H9 (cell line): ENCODE results near the gene GALE. TPM values are rescaled to one million over a fixed set of nuclear protein-coding genes. Genes with fewer than 3 reads are reported as not detected.

ENCODE experiments used
- DNase-seq: peaks from one replicate; pipeline ENCODE4 v3.0.0-alpha.2; 2017
- H2AFZ ChIP-seq: one replicate; pipeline ENCODE4 v1.6.1; 2013; ENCODE audit warnings: mild to moderate bottlenecking, low read length, control low read depth, moderate library complexity
- H2AK5ac ChIP-seq: 2 replicates; pipeline ENCODE4 v1.6.1; 2013; ENCODE audit warnings: low read length, control low read depth, mixed read lengths; ENCODE audit not compliant: insufficient read length
- H2BK120ac ChIP-seq: one replicate; pipeline ENCODE4 v1.6.1; 2013; ENCODE audit warnings: low read depth, mild to moderate bottlenecking, low read length, control low read depth, inconsistent platforms; ENCODE audit not compliant: poor library complexity, severe bottlenecking
- H2BK12ac ChIP-seq: 2 replicates; pipeline ENCODE4 v1.6.1; 2013; ENCODE audit warnings: low read length, control low read depth, mixed read lengths, low read depth; ENCODE audit not compliant: insufficient read length
- H2BK15ac ChIP-seq: 2 replicates; pipeline ENCODE4 v1.6.1; 2013; ENCODE audit warnings: low read depth, low read length, control low read depth
- H2BK20ac ChIP-seq: one replicate; pipeline ENCODE4 v1.6.1; 2013; ENCODE audit warnings: low read depth, mild to moderate bottlenecking, low read length, control low read depth, inconsistent platforms; ENCODE audit not compliant: poor library complexity, severe bottlenecking
- H2BK5ac ChIP-seq: 2 replicates; pipeline ENCODE4 v1.6.1; 2013; ENCODE audit warnings: low read length, control low read depth, mixed read lengths; ENCODE audit not compliant: insufficient read length
- H3K14ac ChIP-seq: 2 replicates; pipeline ENCODE4 v1.6.1; 2013; ENCODE audit warnings: low read length, control low read depth; ENCODE audit not compliant: insufficient read depth
- H3K18ac ChIP-seq: 2 replicates; pipeline ENCODE4 v1.6.1; 2013; ENCODE audit warnings: low read depth, mild to moderate bottlenecking, mixed read lengths, low read length, control low read depth; ENCODE audit not compliant: insufficient read length
- H3K23ac ChIP-seq: 2 replicates; pipeline ENCODE4 v1.6.1; 2013; ENCODE audit warnings: low read length, control low read depth, mixed read lengths, low read depth; ENCODE audit not compliant: insufficient read length
- H3K23me2 ChIP-seq: 2 replicates; pipeline ENCODE4 v1.6.1; 2013; ENCODE audit warnings: low read depth, mild to moderate bottlenecking, mixed read lengths, low read length, control low read depth; ENCODE audit not compliant: insufficient read length, poor library complexity, severe bottlenecking
- H3K27ac ChIP-seq: 2 replicates; pipeline ENCODE4 v1.5.1; 2013; ENCODE audit warnings: low read length, control low read depth, mixed read lengths, low read depth; ENCODE audit not compliant: insufficient read length
- H3K27me3 ChIP-seq: 2 replicates; pipeline ENCODE4 v1.6.1; 2013; ENCODE audit warnings: low read length, control low read depth, inconsistent platforms; ENCODE audit not compliant: insufficient read depth
- H3K4ac ChIP-seq: 2 replicates; pipeline ENCODE4 v1.6.1; 2013; ENCODE audit warnings: low read depth, mild to moderate bottlenecking, control low read depth, inconsistent platforms, low read length, moderate library complexity
- H3K4me1 ChIP-seq: 2 replicates; pipeline ENCODE4 v1.6.1; 2013; ENCODE audit warnings: low read length, control low read depth, inconsistent platforms; ENCODE audit not compliant: insufficient read depth
- H3K4me2 ChIP-seq: 2 replicates; pipeline ENCODE4 v1.6.1; 2013; ENCODE audit warnings: low read length, control low read depth, mixed read lengths; ENCODE audit not compliant: insufficient read length, insufficient read depth
- H3K56ac ChIP-seq: 2 replicates; pipeline ENCODE4 v1.6.1; 2013; ENCODE audit warnings: low read depth, mild to moderate bottlenecking, mixed read lengths, low read length, control low read depth; ENCODE audit not compliant: insufficient read length
- H3K79me1 ChIP-seq: 2 replicates; pipeline ENCODE4 v1.6.1; 2013; ENCODE audit warnings: low read depth, mild to moderate bottlenecking, moderate library complexity, low read length, control low read depth, inconsistent platforms; ENCODE audit not compliant: insufficient read depth, poor library complexity, severe bottlenecking
- H3K79me2 ChIP-seq: 2 replicates; pipeline ENCODE4 v1.6.1; 2013; ENCODE audit warnings: low read length, control low read depth, inconsistent platforms; ENCODE audit not compliant: insufficient read depth
- H3K9ac ChIP-seq: 2 replicates; pipeline ENCODE4 v1.6.1; 2013; ENCODE audit warnings: low read length, control low read depth, mixed read lengths; ENCODE audit not compliant: insufficient read length; ENCODE audit errors: extremely low read depth
- H3K9me3 ChIP-seq: one replicate; pipeline ENCODE4 v1.6.1; 2013; ENCODE audit warnings: low read depth, low read length, inconsistent platforms; ENCODE audit not compliant: control insufficient read depth
- H3T11ph ChIP-seq: one replicate; pipeline ENCODE4 v1.6.1; 2013; ENCODE audit warnings: mild to moderate bottlenecking, low read length, control low read depth, inconsistent platforms
- H4K20me1 ChIP-seq: one replicate; pipeline ENCODE4 v1.6.1; 2013; ENCODE audit not compliant: control insufficient read depth, insufficient read length, insufficient read depth
- H4K5ac ChIP-seq: 2 replicates; pipeline ENCODE4 v1.6.1; 2013; ENCODE audit warnings: low read depth, mild to moderate bottlenecking, mixed read lengths, low read length, control low read depth; ENCODE audit not compliant: insufficient read length
- H4K8ac ChIP-seq: replicated peaks from 2 replicates; pipeline ENCODE4 v1.6.1; 2013; ENCODE audit warnings: low read length, control low read depth, mixed read lengths, low read depth; ENCODE audit not compliant: insufficient read length
- H4K91ac ChIP-seq: 2 replicates; pipeline ENCODE4 v1.6.1; 2013; ENCODE audit warnings: low read depth, mild to moderate bottlenecking, moderate library complexity, mixed read lengths, low read length, control low read depth; ENCODE audit not compliant: insufficient read length
- H3K27ac Mint-ChIP-seq, 3 experiments: 2 replicates in 2 of 3; 3 replicates in 1 of 3; pipeline ENCODE4 v1.8.0; 2020 to 2021; ENCODE audit warnings: mixed read lengths in 3 of 3, mild to moderate bottlenecking in 1 of 3, moderate library complexity in 1 of 3
- H3K27me3 Mint-ChIP-seq: 2 replicates; pipeline ENCODE4 v1.8.0; 2021; ENCODE audit warnings: low read depth, mild to moderate bottlenecking, moderate library complexity, mixed read lengths
- H3K36me3 Mint-ChIP-seq, 3 experiments: 2 replicates in 2 of 3; 3 replicates in 1 of 3; pipeline ENCODE4 v1.8.0; 2020 to 2021; ENCODE audit warnings: low read depth in 3 of 3, mixed read lengths in 3 of 3; ENCODE audit not compliant: insufficient read depth in 1 of 3
- H3K4me1 Mint-ChIP-seq, 2 experiments: 2 replicates each; pipeline ENCODE4 v1.8.0; 2020; ENCODE audit warnings: mixed read lengths in 2 of 2
- H3K4me3 Mint-ChIP-seq, 2 experiments: 2 replicates in 1 of 2; 3 replicates in 1 of 2; pipeline ENCODE4 v1.8.0; 2020 to 2021; ENCODE audit warnings: mild to moderate bottlenecking in 2 of 2, mixed read lengths in 2 of 2, moderate library complexity in 1 of 2
- H3K9me3 Mint-ChIP-seq, 2 experiments: 2 replicates in 1 of 2; 3 replicates in 1 of 2; pipeline ENCODE4 v1.8.0; 2020; ENCODE audit warnings: mild to moderate bottlenecking in 2 of 2, mixed read lengths in 2 of 2, moderate library complexity in 1 of 2
- CTCF ChIP-seq: fragments of 200-600 bp; sonication (generic); conservative IDR thresholded peaks from 3 replicates; pipeline ENCODE4 v1.8.0; 2021; ENCODE audit warnings: antibody characterized with exemption, mild to moderate bottlenecking
- WGBS: extraction: QIAGEN DNeasy Blood & Tissue Kit; methylation state at CpG from one replicate; pipeline ENCODE4 v1.1.7; 2013; ENCODE audit warnings: missing lambda C conversion rate, low lambda C conversion rate, mixed read lengths; ENCODE audit not compliant: insufficient read length; ENCODE audit errors: extremely low coverage; 5-methylcytosine and 5-hydroxymethylcytosine counted together
- total RNA-seq: library from RNA; stranded (reverse); gene quantifications from 2 replicates; pipeline ENCODE4 v1.2.1, GENCODE V29; 2021

Gene GALE
- total RNA-seq, 1 experiment from 2014 or later = 36.0 TPM

GRCh38 chr1:23759277-23759676, 41.3 kb downstream of the GALE start:
- Histone ChIP-seq H2BK5ac (no peak overlapping the region), H4K20me1 (peaks cover 2% of the 10 kb centered on the region), H3K4ac (no peak overlapping the region), H2BK12ac (no peak overlapping the region), H2AK5ac (no peak overlapping the region), H2BK15ac (no peak overlapping the region), H2BK20ac (no peak overlapping the region), H3K56ac (no peak overlapping the region), H4K8ac (no peak overlapping the region), H3K23ac (no peak overlapping the region), H3K27ac (no peak overlapping the region), H3K23me2 (no peaks in the 10 kb centered on the region), H3K27me3 (no peaks in the 10 kb centered on the region), H3T11ph (no peak overlapping the region), H4K91ac (no peak overlapping the region), H3K14ac (no peak overlapping the region), H3K9ac (no peak overlapping the region), H4K5ac (no peak overlapping the region), H2BK120ac (no peak overlapping the region), H3K4me1 (no peaks in the 10 kb centered on the region), H3K79me2 (no peaks in the 10 kb centered on the region), H3K9me3 (no peaks in the 10 kb centered on the region), H2AFZ (no peak overlapping the region), H3K4me2 (no peak overlapping the region), H3K18ac (no peak overlapping the region), H3K79me1 (no peaks in the 10 kb centered on the region)
- H3K4me1 Mint-ChIP-seq = no peaks in the 10 kb centered on the region
- peak overlapping the region in 1 of 3 experiments; percentile 16; a peak in 1 of 7 replicates for H3K27ac Mint-ChIP-seq
- WGBS = no CpG with 5 or more reads among the region's 4 CpGs
- TF ChIP-seq CTCF = no peak
- H3K4me3 Mint-ChIP-seq = no peak overlapping the region
- no peaks in the 10 kb centered on the region for H3K27me3 Mint-ChIP-seq
- no peaks in the 10 kb centered on the region for H3K9me3 Mint-ChIP-seq
- DNase-seq = no peak
- H3K36me3 Mint-ChIP-seq = peaks cover 41 to 84% (median 83%) of the 10 kb centered on the region in 3 experiments; a peak in 6 of 7 replicates
